NCI-H526 treated with DMSO at 0.1 percent for 48 hours (cell line): Measurements from ENCODE around the gene SLC2A8.

Source experiments
- DNase-seq: peaks from one replicate; lab custom pipeline; 2025; lab: John Stamatoyannopoulos, UW

Gene SLC2A8

GRCh38 chr9:127396808-127397645, at the start of gene SLC2A8:
Gene SLC2A8 (plus strand): TSS chr9:127397169. CDS start chr9:127397231, 62 bp downstream.
- DNase-seq, result peak; percentile 97

- DNase-seq, result no peak
Measured at GRCh38 chr9:127347831-127348776, 48.9 kb upstream of the SLC2A8 start.

GRCh38 chr9:127349483-127350113, 47.4 kb upstream of the SLC2A8 start:
- DNase-seq, result no peak

GRCh38 chr9:127351182-127352166, 45.5 kb upstream of the SLC2A8 start:
- DNase-seq, result peak; percentile 23

- no peak for DNase-seq
Measured at GRCh38 chr9:127353882-127354281, 43.1 kb upstream of the SLC2A8 start.

GRCh38 chr9:127356906-127357305, 40.1 kb upstream of the SLC2A8 start:
- no peak for DNase-seq

GRCh38 chr9:127358023-127358535, 38.9 kb upstream of the SLC2A8 start:
- no peak for DNase-seq

GRCh38 chr9:127358770-127359169, 38.2 kb upstream of the SLC2A8 start:
- DNase-seq, result no peak

- DNase-seq, result no peak
Measured at GRCh38 chr9:127360250-127360649, 36.7 kb upstream of the SLC2A8 start.

GRCh38 chr9:127360829-127361228, 36.1 kb upstream of the SLC2A8 start:
- DNase-seq, result no peak

GRCh38 chr9:127361561-127361960, 35.4 kb upstream of the SLC2A8 start:
- no peak for DNase-seq

- DNase-seq, result no peak
Measured at GRCh38 chr9:127362829-127363228, 34.1 kb upstream of the SLC2A8 start.

GRCh38 chr9:127365461-127365860, 31.5 kb upstream of the SLC2A8 start:
- no peak for DNase-seq

GRCh38 chr9:127366594-127366993, 30.4 kb upstream of the SLC2A8 start:
- DNase-seq, result no peak

- DNase-seq, result no peak
Measured at GRCh38 chr9:127368852-127369402, 28.0 kb upstream of the SLC2A8 start.

- DNase-seq, result no peak
Measured at GRCh38 chr9:127369428-127369827, 27.5 kb upstream of the SLC2A8 start.

GRCh38 chr9:127370147-127370579, 26.8 kb upstream of the SLC2A8 start:
- DNase-seq, result no peak

GRCh38 chr9:127370672-127371648, 26.0 kb upstream of the SLC2A8 start:
- DNase-seq, result no peak

GRCh38 chr9:127380479-127380878, 16.5 kb upstream of the SLC2A8 start:
- DNase-seq, result no peak
